Heart left ventricle (tissue), 16 donors: ENCODE data around the gene PRRG3. TPM values are rescaled to one million over a fixed set of nuclear protein-coding genes. Genes with fewer than 3 reads are reported as not detected.

Experiments used
- ATAC-seq, 4 donors: fragments of 200-7000 bp; cut with Tn5 transposase; one replicate each; pipeline ENCODE4 v1.9.1; 2020 to 2022; ENCODE audit warnings: moderate library complexity in 4 of 4, mild to moderate bottlenecking in 3 of 4, moderate number of reproducible peaks in 1 of 4
- DNase-seq, 5 donors: peaks; one replicate each; pipeline ENCODE4 v3.0.0-alpha.2; 2020
- H3K27ac ChIP-seq, 12 donors: fragments of 200-600 bp; sonication (generic) in 4 of 12; one replicate each; pipeline versions ENCODE4 v1.5.0 to v1.8.0; 2016 to 2022; ENCODE audit warnings: mild to moderate bottlenecking in 2 of 12
- H3K27me3 ChIP-seq, 9 donors: fragments of 200-600 bp; sonication (generic) in 2 of 9; one replicate each; pipeline versions ENCODE4 v1.5.1 to v1.8.0; 2016 to 2022; ENCODE audit warnings: mild to moderate bottlenecking in 3 of 9
- H3K36me3 ChIP-seq, 9 donors: fragments of 200-600 bp; sonication (generic) in 2 of 9; one replicate each; pipeline versions ENCODE4 v1.5.0 to v1.8.0; 2018 to 2022; ENCODE audit warnings: mild to moderate bottlenecking in 2 of 9
- H3K4me1 ChIP-seq, 12 donors: fragments of 200-600 bp; sonication (generic) in 4 of 12; one replicate each; pipeline versions ENCODE4 v1.5.0 to v1.8.0; 2016 to 2022; ENCODE audit warnings: mild to moderate bottlenecking in 3 of 12
- H3K4me3 ChIP-seq, 12 donors: fragments of 200-600 bp; sonication (generic) in 4 of 12; one replicate each; pipeline versions ENCODE4 v1.5.0 to v1.8.0; 2017 to 2022; ENCODE audit warnings: mild to moderate bottlenecking in 9 of 12, moderate library complexity in 4 of 12
- H3K9me3 ChIP-seq, 12 donors: fragments of 200-600 bp; sonication (generic) in 4 of 12; one replicate each; pipeline versions ENCODE4 v1.5.0 to v1.8.0; 2016 to 2022; ENCODE audit warnings: mild to moderate bottlenecking in 1 of 12
- CTCF ChIP-seq, 12 donors: fragments of 200-600 bp; sonication (generic) in 4 of 12; IDR thresholded peaks; one replicate each; pipeline versions ENCODE4 v1.5.0 to v1.8.0; 2018 to 2022; ENCODE audit warnings: antibody characterized with exemption in 12 of 12, mild to moderate bottlenecking in 5 of 12
- POLR2A ChIP-seq, 2 donors: fragments of 450-650 bp; IDR thresholded peaks; one replicate each; pipeline ENCODE4 v1.6.1; 2017; ENCODE audit warnings: antibody characterized with exemption in 2 of 2, mild to moderate bottlenecking in 2 of 2, moderate library complexity in 2 of 2
- WGBS, 4 donors: extraction: QIAGEN DNeasy Blood & Tissue Kit in 2 of 4; methylation state at CpG; one replicate each; pipeline versions ENCODE4 v1.1.5 to v1.1.7; 2013 to 2018; 5-methylcytosine and 5-hydroxymethylcytosine counted together
- intact Hi-C, 10 donors: fragments of 100-400 bp; cut with DNase I; formaldehyde crosslinking; loops; one replicate each; pipeline versions ENCODE4 v1.11.1 to v1.14.2; 2022
- polyA plus RNA-seq, 2 donors: library from polyadenylated mRNA; stranded (reverse); fragments of 200-250 nt; gene quantifications; one replicate each; pipeline ENCODE4 v1.2.3, GENCODE V29; 2013
- total RNA-seq, 9 donors: library from RNA; depleted of rRNA in 2 of 9; stranded (reverse); fragments of >200 nt in 2 of 9; fragmentation: NEBNext Ultra II Directional in 3 of 9; extraction: Animal tissue kit (Norgen Biotek cat#: 25700) in 3 of 9; gene quantifications; one replicate each; pipeline versions ENCODE4 v1.1.0 to v1.2.4, GENCODE V29; 2016 to 2023
- donor health status: ischemic (EF 13 %, LVEDD 7.1; RV severe dilation, severe dysfunction).
- donor health status: healthy with polysubstance abuse.
- donor health status: DM: no; HTN: yes; CAD: no.
- donor health status: DM: no; HTN: no; CAD: no.
- donor health status: ischemic (EF 25% LVEDD 6.9; RV normal size, moderate dysfunction).
- donor health status: ischemic (EF 25% LVEDD 5.7; RV mildly dilated, moderate dysfunction).
- donor health status: healthy.
- donor health status: DM: yes; HTN: yes; CAD: no.
- donor health status: ischemic (EF 35%, LVEDD 5.7; RV mildly dilated, moderate dysfunction).
- donor health status: nonischemic (EF 11% LVEDD 7.7; RV severe dilation, severe dysfunction).
- donor health status: DM: yes; HTN: yes; CAD: no.
- donor health status: PGD.
- donor health status: ischemic (EF 29% LVEDD 5.4; RV normal size, mild dysfunction).
- donor health status: nonischemic (EF 23%, LVEDD 6.1; RV moderate dilation, normal function).

Gene PRRG3
- total and polyA plus RNA-seq, 11 donors = 0.61 to 5.7 (median 1.9) TPM

GRCh38 chrX:151752847-151753246, 57.6 kb downstream of the PRRG3 start:
- WGBS, 4 donors = 59 to 77% (median 72%) methylated on average over 5 of the region's 5 CpGs
- H3K27ac ChIP-seq = no peak overlapping the region
- no peak for TF ChIP-seq POLR2A (IDR thresholded peaks at IDR 0.05)
- TF ChIP-seq CTCF (IDR thresholded peaks at IDR 0.05) = no peak
- intact Hi-C loops = loop anchor here in 7 of 10 donors (2.0 to 10.0 kb wide), 10 partner anchors 222 to 1072 kb away; partner anchors contain the start of genes GABRE (in 1 of the 7) and GABRQ (in 1 of the 7)
- no peak overlapping the region for H3K4me3 ChIP-seq
- no peaks in the 10 kb centered on the region for H3K9me3 ChIP-seq
- peaks cover 0 to 18% (median 0%) of the 10 kb centered on the region in 9 donors for H3K27me3 ChIP-seq
- ATAC-seq (no peak), DNase-seq (no peak)
- peaks cover 0 to 3% (median 0%) of the 10 kb centered on the region in 12 donors for H3K4me1 ChIP-seq
- no peaks in the 10 kb centered on the region for H3K36me3 ChIP-seq

- DNase-seq (peak; percentile 25 to 82 (median 48)), ATAC-seq (peak; percentile 37 to 95 (median 90))
- peaks cover 0 to 3% (median 0%) of the 10 kb centered on the region in 12 donors for H3K4me1 ChIP-seq
- TF ChIP-seq POLR2A (IDR thresholded peaks at IDR 0.05) = no peak
- peak; percentile 63 to 85 (median 78) for TF ChIP-seq CTCF (IDR thresholded peaks at IDR 0.05)
- H3K4me3 ChIP-seq = no peak overlapping the region
- no peaks in the 10 kb centered on the region for H3K9me3 ChIP-seq
- H3K27ac ChIP-seq = no peak overlapping the region
- no peaks in the 10 kb centered on the region for H3K36me3 ChIP-seq
- peaks cover 0 to 18% (median 0%) of the 10 kb centered on the region in 9 donors for H3K27me3 ChIP-seq
- 12 to 31% (median 18%) methylated on average over 11 to 22 of the region's 22 CpGs for WGBS, 4 donors
- intact Hi-C loops = loop anchor here in 7 of 10 donors (2.0 to 10.0 kb wide), 10 partner anchors 221 to 1071 kb away; partner anchors contain the start of genes GABRE (in 1 of the 7) and GABRQ (in 1 of the 7)
Observed at GRCh38 chrX:151753313-151754046, 58.2 kb downstream of the PRRG3 start.

DNA sequence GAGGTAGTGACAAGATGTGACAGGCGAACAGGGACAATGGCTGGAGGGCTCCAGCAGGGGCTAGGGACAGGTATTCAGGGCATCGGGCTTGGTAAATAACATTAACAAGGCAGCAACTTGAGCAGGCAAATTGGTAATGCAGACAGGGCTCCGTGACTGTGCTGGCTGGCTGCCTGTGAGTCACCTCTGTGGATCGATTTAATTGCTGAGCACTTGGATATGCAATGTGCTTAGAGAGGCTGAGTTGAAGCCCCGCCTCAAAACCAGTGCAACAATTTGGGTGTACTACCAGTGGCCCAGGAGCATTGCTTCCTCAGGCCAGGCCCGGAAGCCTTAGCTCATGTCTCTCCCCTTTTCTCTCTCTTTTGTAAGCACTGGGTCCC, 58.8 kb downstream of the PRRG3 start:
- ATAC-seq (peak in 1 of 4 donors; percentile 21), DNase-seq (no peak)
- peaks cover 0 to 18% (median 0%) of the 10 kb centered on the region in 9 donors for H3K27me3 ChIP-seq
- TF ChIP-seq POLR2A (IDR thresholded peaks at IDR 0.05) (no peak), CTCF (IDR thresholded peaks at IDR 0.05) (no peak)
- WGBS, 4 donors = 70 to 82% (median 76%) methylated on average over 6 of the region's 6 CpGs
- no peaks in the 10 kb centered on the region for H3K36me3 ChIP-seq
- no peaks in the 10 kb centered on the region for H3K9me3 ChIP-seq
- intact Hi-C loops = loop anchor here in 7 of 10 donors (5.0 to 10.0 kb wide), 8 partner anchors 221 to 1071 kb away; partner anchors contain the start of gene GABRE (in 1 of the 7)
- H3K27ac ChIP-seq = no peak overlapping the region
- no peak overlapping the region for H3K4me3 ChIP-seq
- H3K4me1 ChIP-seq = peaks cover 0 to 3% (median 0%) of the 10 kb centered on the region in 12 donors

- H3K4me1 ChIP-seq = peaks cover 0 to 3% (median 0%) of the 10 kb centered on the region in 12 donors
- WGBS, 4 donors = 75 to 83% (median 79%) methylated on average over 11 of the region's 11 CpGs
- H3K4me3 ChIP-seq = no peak overlapping the region
- H3K27ac ChIP-seq = no peak overlapping the region
- DNase-seq (no peak), ATAC-seq (no peak)
- TF ChIP-seq CTCF (IDR thresholded peaks at IDR 0.05) (no peak), POLR2A (IDR thresholded peaks at IDR 0.05) (no peak)
- intact Hi-C loops = loop anchor here in 8 of 10 donors (5.0 to 10.0 kb wide), 8 partner anchors 220 to 1070 kb away; partner anchors contain the start of gene GABRE (in 1 of the 8)
- H3K36me3 ChIP-seq = no peaks in the 10 kb centered on the region
- H3K27me3 ChIP-seq = peaks cover 0 to 15% (median 0%) of the 10 kb centered on the region in 9 donors
- no peaks in the 10 kb centered on the region for H3K9me3 ChIP-seq
Observed at GRCh38 chrX:151754641-151755215, 59.5 kb downstream of the PRRG3 start.
